GM19468 (cell line): Measurements from ENCODE around the gene HS6ST2.

Experiments
- ATAC-seq: cut with Tn5 transposase; IDR thresholded peaks from one replicate; pipeline ENCODE4 v1.9.1; 2021; ENCODE audit warnings: mild to moderate bottlenecking, moderate library complexity, moderate number of reproducible peaks; ENCODE audit not compliant: unreplicated experiment; ENCODE audit errors: extremely low read depth

HS6ST2 gene

GRCh38 chrX:132855780-132856341, 102.6 kb downstream of the HS6ST2 start:
- no peak for ATAC-seq

GRCh38 chrX:132853040-132853439, 105.4 kb downstream of the HS6ST2 start:
- ATAC-seq: no peak

- no peak for ATAC-seq
These were observed 110.0 kb downstream of the HS6ST2 start for GRCh38 chrX:132848296-132848970.

GRCh38 chrX:132843363-132843762, 115.1 kb downstream of the HS6ST2 start:
- ATAC-seq: no peak

- ATAC-seq: no peak
These were observed 115.8 kb downstream of the HS6ST2 start for GRCh38 chrX:132842460-132843238.

GRCh38 chrX:132837967-132838366, 120.5 kb downstream of the HS6ST2 start:
- no peak for ATAC-seq

GRCh38 chrX:132837126-132837525, 121.3 kb downstream of the HS6ST2 start:
- ATAC-seq: no peak

- no peak for ATAC-seq
These were observed 122.0 kb downstream of the HS6ST2 start for GRCh38 chrX:132836471-132836870.

- no peak for ATAC-seq
These were observed 123.7 kb downstream of the HS6ST2 start for GRCh38 chrX:132834741-132835140.

- ATAC-seq: no peak
These were observed 124.3 kb downstream of the HS6ST2 start for GRCh38 chrX:132834109-132834508.

- ATAC-seq: no peak
These were observed 125.1 kb downstream of the HS6ST2 start for GRCh38 chrX:132833373-132833772.

GRCh38 chrX:132831336-132831973, 127.0 kb downstream of the HS6ST2 start:
- no peak for ATAC-seq

- no peak for ATAC-seq
These were observed 135.8 kb downstream of the HS6ST2 start for GRCh38 chrX:132822634-132823012.

GRCh38 chrX:132821974-132822633, 136.3 kb downstream of the HS6ST2 start:
- ATAC-seq: no peak

GRCh38 chrX:132820675-132821074, 137.8 kb downstream of the HS6ST2 start:
- ATAC-seq: no peak

GRCh38 chrX:132819711-132820264, 138.6 kb downstream of the HS6ST2 start:
- ATAC-seq: no peak

GRCh38 chrX:132818638-132819037, 139.8 kb downstream of the HS6ST2 start:
- ATAC-seq: no peak

GRCh38 chrX:132815643-132816042, 142.8 kb downstream of the HS6ST2 start:
- ATAC-seq: no peak

- no peak for ATAC-seq
These were observed 147.3 kb downstream of the HS6ST2 start for GRCh38 chrX:132810964-132811712.
